Neural cell (in vitro differentiated cells): ENCODE data around the gene DHRS1.

Experiments used
- CTCF ChIP-seq: fragments of 450-650 bp; IDR thresholded peaks from 2 replicates; pipeline ENCODE4 v1.5.1; 2014; ENCODE audit warnings: antibody characterized with exemption, mild to moderate bottlenecking, moderate library complexity; ENCODE audit not compliant: poor library complexity, severe bottlenecking
- EZH2 ChIP-seq: fragments of 200-600, 300-800 bp; shearing (Covaris generic), sonication (generic); IDR thresholded peaks from 2 replicates; pipeline ENCODE4 v1.6.1; 2014; ENCODE audit warnings: antibody characterized with exemption, low read length, borderline replicate concordance, mild to moderate bottlenecking; ENCODE audit not compliant: insufficient read depth, poor library complexity, severe bottlenecking
- POLR2AphosphoS5 ChIP-seq: IDR thresholded peaks from 2 replicates; pipeline ENCODE4 v1.6.1; 2012
- RAD21 ChIP-seq: fragments of 450-650 bp; conservative IDR thresholded peaks from 2 replicates; pipeline ENCODE4 v1.6.1; 2014; ENCODE audit warnings: antibody characterized with exemption, mild to moderate bottlenecking, moderate library complexity
- REST ChIP-seq: IDR thresholded peaks from 2 replicates; pipeline ENCODE4 v1.6.1; 2012; ENCODE audit warnings: borderline replicate concordance
- SMC3 ChIP-seq: fragments of 450-650 bp; conservative IDR thresholded peaks from 2 replicates; pipeline ENCODE4 v1.6.1; 2014; ENCODE audit warnings: antibody characterized with exemption, mild to moderate bottlenecking, moderate library complexity; ENCODE audit not compliant: poor library complexity
- TAF1 ChIP-seq: IDR thresholded peaks from 2 replicates; pipeline ENCODE4 v1.6.1; 2012; ENCODE audit warnings: low read depth

DNA sequence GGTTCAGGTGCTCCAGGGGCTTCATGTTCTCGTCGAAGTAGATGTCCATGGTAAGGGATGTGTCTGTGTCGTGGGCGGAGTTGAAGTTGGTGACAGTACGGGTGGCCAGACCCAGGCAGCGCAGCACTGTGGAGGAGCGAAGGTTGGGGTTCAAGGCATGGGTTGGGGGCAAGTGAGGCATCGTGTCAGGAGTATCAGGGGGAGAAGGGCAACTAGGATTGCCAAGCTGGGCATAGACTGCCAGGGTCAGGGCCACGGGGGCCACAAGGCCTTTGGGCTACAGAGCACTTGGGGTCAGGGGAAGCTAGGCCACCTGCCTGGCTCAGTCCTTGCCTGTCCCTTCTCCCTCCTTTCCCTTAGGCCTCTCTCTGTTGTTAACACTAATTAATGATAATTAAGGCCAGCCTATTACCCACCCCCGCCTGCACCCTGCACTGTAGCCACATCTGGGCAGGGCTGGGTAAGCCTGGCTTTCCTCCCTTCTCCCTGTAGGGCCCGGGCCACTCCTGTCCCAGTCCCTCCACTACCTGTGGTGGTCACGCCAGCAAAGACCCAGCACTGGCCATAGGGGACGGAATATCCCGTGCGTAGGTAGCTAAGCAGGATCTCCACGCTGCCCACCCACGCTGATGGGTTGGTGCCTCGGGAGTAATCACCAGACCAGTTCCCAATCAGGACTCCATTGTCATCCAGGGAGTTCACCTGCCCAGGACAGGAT, 40.9 kb downstream of the DHRS1 start:
- TF ChIP-seq POLR2AphosphoS5 (no peak), CTCF (no peak), RAD21 (no peak), REST (no peak), EZH2 (no peak), TAF1 (no peak), SMC3 (no peak)
